ENCODE measurements around the gene DUSP22. TPM values are rescaled to one million over a fixed set of nuclear protein-coding genes. Genes with fewer than 3 reads are reported as not detected.

DUSP22 gene
- total RNA-seq, 1 experiment from 2014 or later, result 25.0 TPM

GRCh38 chr6:255041-255750 lies 37.1 kb upstream of the DUSP22 start:
- Histone ChIP-seq H3K14ac (ENCODE audit: insufficient read depth, low read length) (no peak overlapping the region), H3K27me3 (ENCODE audit: insufficient read depth, low read length) (no peaks in the 10 kb centered on the region), H3K23me2 (ENCODE audit: insufficient read length, low read depth, low read length, poor library complexity, severe bottlenecking) (no peaks in the 10 kb centered on the region), H4K91ac (ENCODE audit: insufficient read length, low read depth, low read length) (no peak overlapping the region), H2BK120ac (ENCODE audit: low read depth, low read length, poor library complexity, severe bottlenecking) (no peak overlapping the region), H4K20me1 (ENCODE audit: control insufficient read depth, insufficient read depth, insufficient read length) (no peaks in the 10 kb centered on the region), H3K79me2 (ENCODE audit: insufficient read depth, low read length) (no peaks in the 10 kb centered on the region), H4K5ac (ENCODE audit: insufficient read length, low read depth, low read length) (no peak overlapping the region), H3K56ac (ENCODE audit: insufficient read length, low read depth, low read length) (no peak overlapping the region), H2BK15ac (ENCODE audit: low read depth, low read length) (no peak overlapping the region), H2BK20ac (ENCODE audit: low read depth, low read length, poor library complexity, severe bottlenecking) (no peak overlapping the region), H2BK12ac (ENCODE audit: insufficient read length, low read depth, low read length) (no peak overlapping the region), H4K8ac (replicated peaks; ENCODE audit: insufficient read length, low read depth, low read length) (no peak overlapping the region), H3K9me3 (ENCODE audit: control insufficient read depth, low read depth, low read length) (peaks cover 14% of the 10 kb centered on the region), H2AK5ac (ENCODE audit: insufficient read length, low read length) (no peak overlapping the region), H3K4me1 (ENCODE audit: insufficient read depth, low read length) (no peaks in the 10 kb centered on the region), H3K27ac (ENCODE audit: insufficient read length, low read depth, low read length) (no peak overlapping the region), H3K4me2 (ENCODE audit: insufficient read depth, insufficient read length, low read length) (no peak overlapping the region), H3K18ac (ENCODE audit: insufficient read length, low read depth, low read length) (no peak overlapping the region), H3K4ac (ENCODE audit: low read depth, low read length) (no peak overlapping the region), H3K9ac (ENCODE audit: extremely low read depth, insufficient read length, low read length) (no peak overlapping the region), H3K23ac (ENCODE audit: insufficient read length, low read depth, low read length) (no peak overlapping the region), H3K79me1 (ENCODE audit: insufficient read depth, low read depth, low read length, poor library complexity, severe bottlenecking) (no peaks in the 10 kb centered on the region), H2AFZ (ENCODE audit: low read length) (no peak overlapping the region), H3T11ph (ENCODE audit: low read length) (no peak overlapping the region), H2BK5ac (ENCODE audit: insufficient read length, low read length) (no peak overlapping the region)
- WGBS (ENCODE audit: extremely low coverage, insufficient read length, low lambda C conversion rate), result no CpG with 5 or more reads among the region's 9 CpGs
- no peaks in the 10 kb centered on the region for H3K36me3 Mint-ChIP-seq (ENCODE audit: insufficient read depth in 1 of 3, low read depth in 3 of 3)
- DNase-seq, result no peak
- no peak for TF ChIP-seq CTCF (conservative IDR thresholded peaks at IDR 0.05)
- H3K27ac Mint-ChIP-seq, result no peak overlapping the region
- H3K27me3 Mint-ChIP-seq (ENCODE audit: low read depth), result no peaks in the 10 kb centered on the region
- H3K9me3 Mint-ChIP-seq, result peaks cover 15 to 29% of the 10 kb centered on the region in 2 experiments; a peak in 4 of 5 replicates
- H3K4me1 Mint-ChIP-seq, result no peaks in the 10 kb centered on the region
- H3K4me3 Mint-ChIP-seq, result no peak overlapping the region

All from H9 (cell line).